NCI-H2196 treated with DMSO at 0.1 percent for 48 hours (cell line): ENCODE results near the gene STK39.
A peak's percentile ranks its signal among the peaks of the same experiment; 100 is the strongest.

Experiments
- DNase-seq: peaks from one replicate; lab custom pipeline; 2025; ENCODE audit not compliant: unreplicated experiment; lab: John Stamatoyannopoulos, UW

Gene STK39

GRCh38 chr2:167940734-167941507 lies 306.5 kb downstream of the STK39 start:
- no peak for DNase-seq

DNA sequence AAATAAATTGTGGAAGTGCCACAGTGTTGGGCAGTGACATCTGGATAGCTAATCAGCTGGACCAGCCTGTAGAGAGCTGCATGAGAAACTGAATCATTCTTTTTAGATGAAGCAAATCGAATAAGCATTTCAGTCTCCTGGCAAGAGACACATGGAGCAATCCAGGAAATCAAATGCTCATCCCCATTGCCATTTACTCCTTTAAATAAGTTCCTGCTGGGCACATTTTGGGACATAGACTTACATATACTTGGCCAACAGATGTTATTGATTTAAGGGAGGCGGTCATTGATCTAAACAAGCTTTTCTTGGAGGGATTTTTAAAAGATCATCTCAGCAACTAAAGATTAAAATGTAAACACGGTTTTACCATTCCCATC lies 307.1 kb downstream of the STK39 start:
- DNase-seq: no peak

DNA sequence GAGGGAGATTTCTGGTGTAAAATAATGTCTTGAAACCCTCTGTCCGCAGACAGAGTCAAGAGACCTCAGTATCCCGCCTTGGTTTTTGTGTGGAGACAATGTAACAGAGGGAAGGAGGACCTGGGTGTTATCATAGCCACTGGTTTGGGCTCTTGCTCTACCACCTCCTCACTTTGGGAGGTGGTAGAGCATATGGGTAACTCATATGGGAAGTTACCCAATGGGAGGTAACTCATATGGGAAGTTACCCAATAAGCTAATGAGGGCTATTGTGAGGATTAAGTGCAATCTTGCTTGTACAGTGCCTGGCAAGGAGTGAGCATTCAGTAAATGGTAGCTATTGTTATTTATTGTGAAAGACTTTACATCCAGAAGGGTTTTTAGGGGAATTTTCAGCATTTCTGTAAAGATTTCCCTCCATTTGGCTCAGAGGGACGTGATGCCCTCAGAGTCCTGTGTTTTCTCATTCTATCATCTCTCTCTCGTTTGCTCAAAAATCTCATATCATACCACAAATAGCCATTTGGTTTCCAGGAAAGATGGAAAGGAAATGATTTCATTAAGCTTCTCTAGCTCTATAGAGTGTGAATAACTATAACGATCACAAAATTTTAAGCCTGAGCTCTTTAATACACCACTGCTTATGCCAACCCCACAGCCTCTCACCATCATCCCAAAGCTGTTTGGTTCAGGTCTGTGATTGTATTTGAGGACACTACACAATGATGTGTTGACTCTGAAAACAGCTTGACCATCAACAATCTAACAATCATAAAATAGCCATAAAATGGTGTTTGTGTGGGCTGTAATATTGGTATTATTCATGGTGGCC lies 307.7 kb downstream of the STK39 start:
- DNase-seq: no peak

DNA sequence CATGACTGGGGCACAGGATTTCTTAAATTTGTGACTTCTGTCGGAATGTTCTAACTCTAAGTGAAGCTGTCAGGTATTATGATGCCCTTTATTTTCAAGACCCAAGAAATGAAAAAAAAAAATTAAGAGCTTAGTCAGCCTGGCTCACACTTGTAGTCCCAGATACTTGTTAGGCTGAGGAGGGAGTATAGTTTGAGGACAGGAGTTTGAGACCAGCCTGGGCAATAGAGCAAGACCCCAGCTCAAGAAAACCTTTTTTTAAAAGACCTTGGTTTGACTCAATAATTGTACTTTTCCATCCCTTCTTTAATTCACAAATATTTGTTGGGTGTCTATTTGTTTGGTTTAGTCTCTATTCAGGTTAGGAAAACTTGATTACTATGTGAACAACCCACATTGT lies 310.0 kb downstream of the STK39 start:
- DNase-seq: no peak

DNA sequence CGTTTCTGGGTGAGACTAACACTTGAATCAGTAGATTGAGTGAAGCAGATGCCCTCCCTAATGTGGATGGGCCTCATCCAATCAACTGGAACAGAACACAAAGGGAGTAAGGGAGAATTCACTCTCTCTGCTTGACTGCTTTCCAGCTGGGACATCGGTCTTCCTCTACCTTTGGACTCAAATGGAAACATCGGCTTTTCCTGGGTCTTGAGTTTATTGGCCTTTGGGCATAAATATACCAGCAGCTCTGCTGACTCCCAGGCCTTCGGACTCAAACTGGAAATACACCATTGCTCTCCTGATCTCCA lies 311.6 kb downstream of the STK39 start:
- DNase-seq: no peak

DNA sequence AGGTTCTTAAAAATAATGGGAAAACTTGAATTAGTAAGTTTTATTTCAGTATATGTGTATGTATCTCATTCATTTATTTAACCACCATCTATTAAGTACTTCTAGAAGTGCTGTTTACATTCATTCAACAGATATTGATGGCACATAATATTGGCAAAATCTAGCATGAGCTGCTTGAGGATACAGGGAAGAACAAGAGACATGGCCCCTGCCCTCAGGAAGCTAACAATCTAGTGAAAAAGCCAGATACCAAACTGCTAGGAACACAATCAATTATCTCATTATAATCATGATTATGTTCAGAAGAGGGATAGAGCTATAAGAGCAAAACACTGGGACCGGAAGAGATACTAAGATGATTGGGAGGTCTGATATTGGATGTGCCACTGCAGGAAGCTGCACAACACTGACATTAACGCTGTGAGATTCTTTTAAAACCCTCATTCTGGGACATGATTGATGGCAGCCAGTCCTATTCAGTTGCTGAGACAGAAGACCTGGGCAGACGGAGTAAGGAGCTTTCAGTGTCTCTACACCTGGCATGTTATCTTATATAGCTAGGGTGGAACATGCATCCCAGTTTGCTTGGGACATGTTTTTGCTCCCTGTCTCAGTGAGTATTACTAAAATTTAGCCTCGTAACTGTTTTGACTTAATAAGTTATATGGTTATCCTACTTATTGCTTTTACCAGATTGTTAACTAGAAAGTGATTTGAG lies 314.1 kb downstream of the STK39 start:
- DNase-seq: no peak

GRCh38 chr2:167932123-167932693 lies 315.2 kb downstream of the STK39 start:
- no peak for DNase-seq

DNA sequence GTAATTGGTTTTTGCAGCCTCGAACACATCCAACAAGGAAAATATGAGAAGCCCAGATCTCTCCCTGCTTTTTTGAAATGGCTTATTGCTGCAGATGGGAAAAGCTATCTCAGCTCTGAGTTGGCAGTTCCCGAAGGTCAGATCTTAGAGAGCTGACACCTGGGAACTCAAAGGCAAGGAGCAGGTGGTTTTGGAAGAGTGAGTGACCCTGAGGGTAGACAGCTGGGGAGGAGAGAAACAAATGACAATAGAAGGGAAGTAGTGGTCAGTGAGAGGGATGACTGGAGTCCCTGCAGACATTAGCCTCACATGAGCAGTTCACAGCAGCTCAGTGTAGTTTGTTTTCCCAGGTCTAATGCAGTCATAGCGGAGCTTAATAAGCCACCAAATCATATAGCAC lies 317.9 kb downstream of the STK39 start:
- peak; percentile 15 for DNase-seq

GRCh38 chr2:167928434-167928833 lies 319.0 kb downstream of the STK39 start:
- DNase-seq: no peak

DNA sequence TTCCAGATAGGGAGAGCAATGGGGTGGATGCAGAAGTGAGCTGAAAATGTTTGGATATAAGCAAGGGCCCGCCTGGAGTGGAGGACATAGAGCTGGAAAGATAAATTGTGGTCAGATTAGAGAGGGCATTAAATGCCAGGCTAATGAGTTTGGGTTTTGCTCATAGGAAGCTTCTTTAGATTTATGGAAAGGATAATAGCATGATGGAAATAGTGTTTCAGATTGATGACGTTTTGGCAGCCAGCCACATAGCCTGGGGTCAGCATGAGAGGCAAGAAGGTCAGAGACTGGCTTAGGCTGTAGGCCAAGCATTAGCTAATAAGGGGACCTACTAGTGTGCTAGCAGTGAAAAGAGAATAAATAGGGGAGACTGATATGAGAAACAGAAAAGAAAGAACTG lies 321.6 kb downstream of the STK39 start:
- peak; percentile 24 for DNase-seq

DNA sequence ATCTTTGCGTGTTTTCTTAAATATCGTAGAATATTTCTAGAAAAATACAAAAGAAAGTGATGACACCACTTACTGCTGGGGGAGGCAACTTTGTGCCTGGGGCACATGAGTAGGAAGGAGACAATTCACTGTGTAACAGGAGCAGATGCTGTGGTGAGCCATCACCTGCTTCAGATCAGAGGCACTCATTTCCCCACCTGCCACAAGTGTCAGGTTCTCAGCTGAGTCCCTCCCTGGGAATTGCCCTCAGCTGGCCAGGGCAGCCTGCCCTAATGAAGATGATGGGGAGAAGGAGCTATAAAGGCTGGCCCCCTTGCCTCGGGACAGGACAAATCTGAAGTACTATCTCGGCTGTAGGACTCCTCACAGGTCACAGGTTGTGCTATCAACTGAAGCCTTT lies 322.8 kb downstream of the STK39 start:
- peak; percentile 45 for DNase-seq

DNA sequence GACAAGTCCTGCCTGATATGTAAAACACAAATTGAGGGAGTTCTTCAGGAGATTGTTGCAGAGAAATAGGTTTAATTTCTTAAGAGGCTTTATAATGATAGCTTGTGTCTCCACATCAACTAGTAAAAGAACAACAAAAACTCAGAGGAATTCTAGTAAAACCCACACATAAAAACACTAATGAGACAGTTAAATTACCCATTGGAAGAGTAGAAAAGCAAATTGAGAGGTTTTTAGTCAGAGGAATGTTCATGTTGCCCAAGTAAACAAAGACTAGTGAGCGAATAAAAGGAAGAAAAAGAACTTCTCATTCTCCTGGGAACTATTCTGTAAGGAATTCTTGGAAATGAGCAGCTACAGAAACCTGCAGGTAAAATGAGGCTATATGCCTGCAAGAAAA lies 330.6 kb downstream of the STK39 start:
- DNase-seq: no peak

DNA sequence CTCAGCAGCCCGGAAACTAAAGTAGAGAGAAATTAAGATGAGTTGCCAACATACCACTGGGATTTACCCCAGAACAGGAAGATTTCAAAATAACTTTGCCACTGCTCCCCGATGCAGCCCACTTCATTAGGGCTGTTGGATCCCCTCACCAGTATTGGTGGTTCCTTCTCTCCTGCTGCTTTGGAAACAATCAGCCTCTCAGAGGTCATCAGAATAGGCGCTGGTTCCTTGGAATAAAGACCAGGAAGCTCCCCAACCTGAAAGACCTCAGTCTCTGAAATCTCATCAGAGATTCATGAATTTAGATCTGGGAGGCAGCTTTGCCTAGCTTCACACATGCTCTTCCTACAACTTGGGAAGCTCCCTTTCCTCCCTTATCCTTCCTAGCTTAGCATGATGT lies 332.4 kb downstream of the STK39 start:
- no peak for DNase-seq

GRCh38 chr2:167908786-167909185 lies 338.6 kb downstream of the STK39 start:
- DNase-seq: no peak

GRCh38 chr2:167905668-167906067 lies 341.7 kb downstream of the STK39 start:
- no peak for DNase-seq
